HEK293 (cell line): ENCODE data around the gene B3GNT4.

Experiments used
- CTCF ChIA-PET: fragments of 350-600 bp; formaldehyde crosslinking; extraction: SDS; loops from one replicate; lab custom pipeline; 2021; ENCODE audit warnings: antibody characterized with exemption; lab: Yijun Ruan, JAX
- POLR2A ChIA-PET: fragments of 300-600 bp; formaldehyde crosslinking; extraction: SDS; loops from one replicate; lab custom pipeline; 2020; ENCODE audit warnings: antibody characterized with exemption, inconsistent platforms; lab: Yijun Ruan, JAX
- H3K27ac ChIP-seq: fragments of 200-500 bp; sonication (Bioruptor generic); 2 replicates; pipeline ENCODE4 v1.5.1; 2014; ENCODE audit warnings: low read depth, low read length, control low read depth, inconsistent platforms; ENCODE audit errors: extremely low read depth
- H3K36me3 ChIP-seq, 2 experiments: fragments of 200-500 bp in 1 of 2; sonication (Bioruptor generic) in 1 of 2; 1 replicate in 1 of 2; 2 replicates in 1 of 2; pipeline ENCODE4 v1.5.1; 2014 to 2017; ENCODE audit warnings: inconsistent platforms in 2 of 2, low read length in 2 of 2; ENCODE audit not compliant: control insufficient read depth in 2 of 2, insufficient read depth in 1 of 2
- H3K4me1 ChIP-seq: fragments of 200-500 bp; sonication (Bioruptor generic); 2 replicates; pipeline ENCODE4 v1.5.1; 2014; ENCODE audit warnings: mild to moderate bottlenecking, low read length, inconsistent platforms; ENCODE audit not compliant: control insufficient read depth, insufficient read depth
- H3K4me3 ChIP-seq: 2 replicates; pipeline ENCODE4 v1.5.1; 2011; ENCODE audit warnings: low read depth, mild to moderate bottlenecking, control low read depth, low read length, moderate library complexity
- H3K9me3 ChIP-seq: fragments of 200-500 bp; sonication (Bioruptor generic); 2 replicates; pipeline ENCODE4 v1.5.1; 2014; ENCODE audit warnings: low read depth, low read length, inconsistent platforms; ENCODE audit not compliant: control insufficient read depth, insufficient read depth
- EGR2 ChIP-seq: fragments of 450-650 bp; formaldehyde crosslinking; IDR thresholded peaks from 2 replicates; pipeline ENCODE4 v1.5.1; 2016; ENCODE audit warnings: low read depth, missing biosample characterization, missing genetic modification characterization
- KLF16 ChIP-seq: fragments of 450-650 bp; formaldehyde crosslinking; IDR thresholded peaks from 2 replicates; pipeline ENCODE4 v1.5.1; 2017; ENCODE audit warnings: missing biosample characterization, missing genetic modification characterization
- KLF8 ChIP-seq: fragments of 450-650 bp; formaldehyde crosslinking; IDR thresholded peaks from 2 replicates; pipeline ENCODE4 v1.5.1; 2016; ENCODE audit warnings: missing biosample characterization, missing genetic modification characterization
- MYNN ChIP-seq: fragments of 450-650 bp; formaldehyde crosslinking; IDR thresholded peaks from 2 replicates; pipeline ENCODE4 v1.5.1; 2016; ENCODE audit warnings: missing biosample characterization, missing genetic modification characterization, borderline replicate concordance
- PATZ1 ChIP-seq: fragments of 450-650 bp; formaldehyde crosslinking; IDR thresholded peaks from 2 replicates; pipeline ENCODE4 v1.5.1; 2016; ENCODE audit warnings: missing biosample characterization, missing genetic modification characterization
- PRDM1 ChIP-seq: fragments of 450-650 bp; formaldehyde crosslinking; IDR thresholded peaks from 2 replicates; pipeline ENCODE4; 2016; ENCODE audit warnings: missing biosample characterization, missing genetic modification characterization
- PRDM6 ChIP-seq: fragments of 450-650 bp; formaldehyde crosslinking; IDR thresholded peaks from 2 replicates; pipeline ENCODE4 v1.5.1; 2017; ENCODE audit warnings: missing biosample characterization, missing genetic modification characterization
- TCF7L2 ChIP-seq: IDR thresholded peaks from 2 replicates; pipeline ENCODE4 v1.6.1; 2011; ENCODE audit warnings: low read depth, mild to moderate bottlenecking, inconsistent platforms, low read length, moderate library complexity, borderline replicate concordance
- TSHZ1 ChIP-seq: fragments of 450-650 bp; formaldehyde crosslinking; IDR thresholded peaks from 2 replicates; pipeline ENCODE4 v1.5.1; 2016; ENCODE audit warnings: missing biosample characterization, missing genetic modification characterization, borderline replicate concordance
- ZEB2 ChIP-seq: fragments of 450-650 bp; formaldehyde crosslinking; IDR thresholded peaks from 2 replicates; pipeline ENCODE4 v1.5.1; 2016; ENCODE audit warnings: missing biosample characterization, missing genetic modification characterization
- ZNF16 ChIP-seq: fragments of 450-650 bp; formaldehyde crosslinking; IDR thresholded peaks from 2 replicates; pipeline ENCODE4 v1.5.1; 2016; ENCODE audit warnings: low read depth, missing biosample characterization, missing genetic modification characterization
- ZNF202 ChIP-seq: fragments of 450-650 bp; formaldehyde crosslinking; IDR thresholded peaks from 2 replicates; pipeline ENCODE4 v1.5.1; 2016; ENCODE audit warnings: missing biosample characterization, missing genetic modification characterization, borderline replicate concordance
- ZNF239 ChIP-seq: fragments of 450-650 bp; formaldehyde crosslinking; IDR thresholded peaks from 2 replicates; pipeline ENCODE4 v1.5.1; 2016; ENCODE audit warnings: missing biosample characterization, missing genetic modification characterization
- ZNF394 ChIP-seq: fragments of 450-650 bp; formaldehyde crosslinking; IDR thresholded peaks from 2 replicates; pipeline ENCODE4 v1.5.1; 2016; ENCODE audit warnings: missing biosample characterization, missing genetic modification characterization, mild to moderate bottlenecking, moderate library complexity, borderline replicate concordance
- ZNF510 ChIP-seq: fragments of 450-650 bp; formaldehyde crosslinking; IDR thresholded peaks from 2 replicates; pipeline ENCODE4 v1.5.1; 2018; ENCODE audit warnings: mild to moderate bottlenecking, missing genetic modification characterization, missing biosample characterization; ENCODE audit not compliant: insufficient replicate concordance
- ZNF521 ChIP-seq: fragments of 450-650 bp; formaldehyde crosslinking; IDR thresholded peaks from 2 replicates; pipeline ENCODE4 v1.5.1; 2017; ENCODE audit warnings: missing biosample characterization, mild to moderate bottlenecking, missing genetic modification characterization
- ZNF585B ChIP-seq: fragments of 450-650 bp; formaldehyde crosslinking; IDR thresholded peaks from 2 replicates; pipeline ENCODE4 v1.5.1; 2016; ENCODE audit warnings: missing biosample characterization, missing genetic modification characterization
- ZNF623 ChIP-seq: fragments of 450-650 bp; formaldehyde crosslinking; IDR thresholded peaks from 2 replicates; pipeline ENCODE4 v1.5.1; 2016; ENCODE audit warnings: missing biosample characterization, missing genetic modification characterization
- ZNF624 ChIP-seq: fragments of 450-650 bp; formaldehyde crosslinking; IDR thresholded peaks from 2 replicates; pipeline ENCODE4 v1.5.1; 2017; ENCODE audit warnings: missing biosample characterization, missing genetic modification characterization
- ZNF677 ChIP-seq: fragments of 450-650 bp; IDR thresholded peaks from 2 replicates; pipeline ENCODE4 v1.5.0; 2018; ENCODE audit warnings: missing biosample characterization, mild to moderate bottlenecking, missing genetic modification characterization, moderate library complexity
- ZNF707 ChIP-seq: fragments of 450-650 bp; formaldehyde crosslinking; IDR thresholded peaks from 2 replicates; pipeline ENCODE4 v1.5.1; 2016; ENCODE audit warnings: missing biosample characterization, missing genetic modification characterization
- ZNF785 ChIP-seq: fragments of 450-650 bp; formaldehyde crosslinking; IDR thresholded peaks from 2 replicates; pipeline ENCODE4 v1.5.1; 2016; ENCODE audit warnings: missing biosample characterization, missing genetic modification characterization
- TF ChIP-seq, protein P1 (sequence below): fragments of 450-650 bp; formaldehyde crosslinking; IDR thresholded peaks from 2 replicates; pipeline ENCODE4 v1.5.1; 2017; ENCODE audit warnings: missing biosample characterization, missing genetic modification characterization

The B3GNT4 gene

DNA sequence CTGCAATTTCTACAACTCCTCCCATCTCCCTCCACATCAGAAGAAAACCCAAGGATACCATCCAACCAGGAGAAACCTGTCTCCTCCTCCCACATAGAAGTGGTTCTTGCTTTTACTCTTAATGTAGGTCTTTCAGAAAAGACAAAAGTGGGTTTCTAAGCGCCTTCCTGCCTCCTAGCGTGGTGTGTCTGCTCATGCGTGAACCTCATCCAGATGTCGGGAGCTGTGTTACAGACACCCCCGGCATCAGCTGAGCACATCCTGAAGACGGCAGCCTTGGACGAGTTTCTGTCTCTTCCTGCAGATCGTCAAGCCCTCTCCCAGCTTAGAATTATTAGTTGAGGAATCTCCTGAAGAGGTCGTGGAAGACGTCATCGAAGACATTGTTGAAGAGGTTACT lies 11.1 kb upstream of the B3GNT4 start:
- CTCF ChIA-PET = interaction anchor here (0.6 to 3.2 kb wide), 6 partner anchors 18 to 138 kb away, joined by 3 to 10 read pairs (median 4); no protein-coding TSS in a partner anchor

DNA sequence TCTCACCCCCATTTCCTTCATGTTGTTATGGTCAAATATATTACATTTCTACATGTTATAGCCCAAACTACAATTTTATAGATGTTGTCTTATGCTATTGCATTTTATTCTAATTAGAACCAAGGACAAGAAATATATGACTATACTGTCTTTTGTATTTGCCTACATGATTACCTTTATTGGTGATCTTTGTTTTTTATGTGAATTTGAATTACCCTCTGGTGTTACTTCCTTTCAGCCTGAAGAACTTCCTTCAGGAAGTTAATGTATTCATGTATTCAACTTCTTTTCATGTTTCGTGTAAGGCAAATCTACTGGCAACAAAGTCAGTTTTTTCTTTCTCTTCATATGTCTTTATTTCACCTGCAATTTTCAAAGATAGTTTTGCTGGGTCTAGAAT lies 8.7 kb upstream of the B3GNT4 start:
- H3K9me3 ChIP-seq = no peaks in the 10 kb centered on the region
- H3K36me3 ChIP-seq = no peaks in the 10 kb centered on the region
- no peak overlapping the region for H3K27ac ChIP-seq
- no peak overlapping the region for H3K4me3 ChIP-seq
- ChIA-PET POLR2A (interaction anchor here (1.2 kb wide), 1 partner anchor 31 kb away, joined by 4 read pairs; the partner anchor contains the start of gene DIABLO), CTCF (interaction anchor here (0.6 kb wide), 1 partner anchor 84 kb away, joined by 4 read pairs; no protein-coding TSS in a partner anchor)
- no peaks in the 10 kb centered on the region for H3K4me1 ChIP-seq
- TF ChIP-seq, protein P1, sequence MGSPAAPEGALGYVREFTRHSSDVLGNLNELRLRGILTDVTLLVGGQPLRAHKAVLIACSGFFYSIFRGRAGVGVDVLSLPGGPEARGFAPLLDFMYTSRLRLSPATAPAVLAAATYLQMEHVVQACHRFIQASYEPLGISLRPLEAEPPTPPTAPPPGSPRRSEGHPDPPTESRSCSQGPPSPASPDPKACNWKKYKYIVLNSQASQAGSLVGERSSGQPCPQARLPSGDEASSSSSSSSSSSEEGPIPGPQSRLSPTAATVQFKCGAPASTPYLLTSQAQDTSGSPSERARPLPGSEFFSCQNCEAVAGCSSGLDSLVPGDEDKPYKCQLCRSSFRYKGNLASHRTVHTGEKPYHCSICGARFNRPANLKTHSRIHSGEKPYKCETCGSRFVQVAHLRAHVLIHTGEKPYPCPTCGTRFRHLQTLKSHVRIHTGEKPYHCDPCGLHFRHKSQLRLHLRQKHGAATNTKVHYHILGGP = no peak
- TF ChIP-seq ZNF623 (tag by site-specific recombination) (no peak), ZNF16 (no peak), EGR2 (no peak), KLF8 (tag by site-specific recombination) (no peak), ZNF677 (tag by site-specific recombination) (no peak), ZNF624 (tag by site-specific recombination) (no peak), ZNF707 (tag by site-specific recombination) (no peak), ZNF202 (tag by site-specific recombination) (no peak), ZNF785 (no peak), ZNF394 (tag by site-specific recombination) (no peak), KLF16 (tag by site-specific recombination) (no peak), ZEB2 (tag by site-specific recombination) (no peak)

More for the DNA sequence above, 11.1 kb upstream of the B3GNT4 start:
- Histone ChIP-seq H3K36me3 (no peaks in the 10 kb centered on the region), H3K4me3 (no peak overlapping the region), H3K9me3 (no peaks in the 10 kb centered on the region), H3K4me1 (no peaks in the 10 kb centered on the region), H3K27ac (no peak overlapping the region)
- TF ChIP-seq PRDM6 (tag by site-specific recombination) (no peak), MYNN (no peak), PATZ1 (no peak), ZNF510 (tag by site-specific recombination) (no peak), ZNF521 (tag by site-specific recombination) (no peak), ZNF624 (tag by site-specific recombination) (no peak), ZNF239 (tag by site-specific recombination) (no peak), ZNF585B (tag by site-specific recombination) (no peak), TCF7L2 (no peak), TSHZ1 (tag by site-specific recombination) (no peak), PRDM1 (tag by site-specific recombination) (no peak)
- POLR2A ChIA-PET = interaction anchor here (0.7 kb wide), 1 partner anchor 308 kb away, joined by 11 read pairs; no protein-coding TSS in a partner anchor
